Central memory CD4-positive, alpha-beta T cell (primary cell): ENCODE measurements around the gene PRKACG.

ENCODE experiments used
- DNase-seq: peaks from one replicate; pipeline ENCODE4 v3.0.0; 2022

Gene PRKACG

DNA sequence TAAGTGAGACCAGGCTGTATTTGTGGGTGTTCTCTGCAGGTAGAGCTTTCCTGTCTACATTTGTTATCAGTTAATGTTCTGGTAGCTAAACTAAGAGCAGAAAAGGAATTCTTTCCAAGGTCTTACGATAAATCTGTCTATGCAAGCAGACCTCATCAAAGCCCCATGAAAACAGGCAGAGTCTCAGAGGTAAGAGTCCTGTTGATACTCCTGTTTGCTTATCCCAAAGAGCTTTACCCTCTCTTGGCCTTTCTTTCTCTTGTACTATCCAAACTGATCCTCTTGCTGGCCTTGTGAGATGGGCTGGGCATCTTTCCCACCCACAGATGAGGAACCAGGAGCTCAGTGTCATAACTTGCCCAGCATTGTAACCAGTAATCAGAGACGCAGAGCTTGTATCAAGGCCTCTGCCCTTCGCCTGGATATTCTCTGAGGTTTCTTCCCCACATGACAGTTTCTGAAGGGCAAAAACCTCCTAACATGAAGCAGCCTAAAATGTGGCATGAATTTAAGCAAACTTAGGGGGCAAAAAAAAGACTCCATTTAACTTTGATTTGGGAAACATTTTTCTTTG, 33.5 kb downstream of the PRKACG start:
- DNase-seq: no peak

GRCh38 chr9:68979538-68980314, 34.2 kb downstream of the PRKACG start:
- DNase-seq: peak; percentile 8

GRCh38 chr9:68978501-68978900, 35.4 kb downstream of the PRKACG start:
- no peak for DNase-seq

GRCh38 chr9:68978066-68978465, 35.8 kb downstream of the PRKACG start:
- DNase-seq: no peak

DNA sequence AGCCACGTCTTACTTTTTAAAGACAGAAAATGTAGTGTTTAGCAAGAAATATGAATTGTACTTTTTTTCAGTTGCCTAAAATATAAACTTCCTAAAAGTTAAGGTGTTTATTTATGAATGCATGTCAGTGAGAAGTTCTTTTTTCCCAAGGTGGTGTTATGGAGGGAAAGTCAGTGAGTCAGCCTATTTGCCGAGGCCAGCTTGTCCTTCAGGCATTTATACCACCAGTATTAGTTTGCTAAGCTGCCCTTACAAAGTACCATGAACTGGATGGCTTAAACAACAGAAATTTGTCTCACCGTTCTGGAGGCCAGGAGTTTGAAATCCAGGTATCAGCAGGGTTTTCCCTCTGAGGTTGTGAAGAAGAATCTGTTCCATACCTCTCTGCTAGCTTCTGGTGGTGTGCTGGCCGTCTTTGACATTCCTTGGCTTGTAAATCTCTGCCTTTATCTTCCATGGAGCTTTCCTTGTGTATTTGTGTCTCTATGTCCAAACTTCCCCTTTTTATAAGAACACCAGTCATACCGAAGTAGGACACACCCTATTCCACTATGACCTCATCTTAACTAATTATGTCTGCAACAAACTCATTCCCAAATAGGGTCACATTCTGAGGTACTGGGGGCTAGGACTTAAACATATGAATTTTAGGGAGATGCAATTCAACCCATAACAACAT, 38.4 kb downstream of the PRKACG start:
- no peak for DNase-seq

DNA sequence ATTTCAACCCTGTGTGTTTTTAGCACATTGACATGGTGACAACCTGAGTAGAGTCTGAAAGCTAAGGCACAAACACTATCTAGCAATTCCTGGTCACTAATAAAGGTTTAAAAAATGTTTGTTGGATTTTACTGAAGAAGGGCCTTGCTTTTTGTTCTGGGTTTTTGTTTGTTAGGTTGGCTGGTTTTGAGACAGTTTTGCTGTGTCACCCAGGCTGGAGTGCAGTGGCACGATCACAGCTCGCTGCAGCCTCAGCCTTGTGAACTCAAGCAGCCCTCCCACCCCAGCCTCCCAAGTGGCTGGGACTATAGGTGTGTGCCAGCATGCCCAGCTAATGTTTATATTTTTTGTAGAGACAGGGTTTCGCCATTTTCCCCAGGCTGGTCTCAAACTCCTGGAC, 39.0 kb downstream of the PRKACG start:
- no peak for DNase-seq

DNA sequence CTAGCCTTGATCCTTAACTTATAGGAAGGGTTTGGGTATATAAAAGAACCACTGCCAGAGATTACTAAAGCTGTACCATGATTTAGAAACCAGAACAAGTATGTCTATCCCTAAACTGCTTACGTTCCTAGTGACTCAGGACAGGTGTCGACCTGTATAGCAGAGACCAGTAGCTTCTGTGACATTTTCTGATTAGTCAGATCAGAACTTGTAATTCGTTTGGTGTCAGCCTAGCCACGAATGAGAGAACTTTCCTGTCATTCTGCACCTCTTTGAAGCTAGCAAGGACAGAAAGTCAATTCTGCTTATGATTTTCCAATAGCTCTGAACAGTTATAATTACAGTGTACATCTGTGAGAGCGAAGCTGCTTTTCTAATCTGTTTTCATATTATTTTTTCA, 39.5 kb downstream of the PRKACG start:
- DNase-seq: no peak

DNA sequence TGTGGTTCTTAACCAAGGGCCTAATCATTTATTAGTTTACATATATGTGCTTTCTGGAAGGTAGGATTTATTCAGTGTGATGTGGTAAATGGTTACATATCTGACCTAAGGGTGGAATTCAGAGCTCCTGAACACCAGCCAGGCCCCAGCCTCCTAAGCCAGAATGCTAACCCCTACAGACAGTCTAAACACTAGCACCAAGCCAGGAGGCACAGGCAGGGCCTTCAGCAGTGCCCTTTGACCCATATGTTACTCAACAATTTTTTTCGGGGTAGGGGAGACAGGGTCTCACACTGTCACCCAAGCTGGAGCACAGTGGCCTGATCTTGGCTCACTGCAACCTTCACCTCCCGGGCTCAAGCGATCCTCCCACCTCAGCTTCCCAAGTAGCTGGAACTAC, 40.3 kb downstream of the PRKACG start:
- no peak for DNase-seq

- no peak for DNase-seq
Observed at GRCh38 chr9:68970151-68970550, 43.8 kb downstream of the PRKACG start.

- DNase-seq: no peak
Observed at GRCh38 chr9:68969538-68969937, 44.4 kb downstream of the PRKACG start.

DNA sequence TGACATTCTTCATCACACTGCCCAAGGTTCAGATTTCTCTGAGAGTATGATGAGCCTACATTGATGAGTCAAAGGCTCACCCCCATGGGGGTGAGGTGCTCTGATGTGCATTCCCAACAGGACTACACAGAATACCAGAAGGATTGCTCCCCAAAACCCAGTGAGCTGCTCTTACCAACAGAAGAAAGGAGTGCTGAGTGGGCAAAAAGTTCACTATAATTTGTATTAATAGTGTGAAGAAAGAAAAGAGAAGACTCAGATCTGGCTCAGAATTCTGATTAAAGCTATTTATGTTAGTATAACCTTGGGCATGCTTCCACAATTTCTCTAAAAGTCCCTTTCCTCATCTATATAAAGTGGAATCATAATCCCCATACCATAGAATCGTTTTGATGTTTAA, 46.1 kb downstream of the PRKACG start:
- DNase-seq: no peak

- no peak for DNase-seq
Observed at GRCh38 chr9:68966496-68966944, 47.4 kb downstream of the PRKACG start.

GRCh38 chr9:68964765-68965164, 49.1 kb downstream of the PRKACG start:
- DNase-seq: no peak

DNA sequence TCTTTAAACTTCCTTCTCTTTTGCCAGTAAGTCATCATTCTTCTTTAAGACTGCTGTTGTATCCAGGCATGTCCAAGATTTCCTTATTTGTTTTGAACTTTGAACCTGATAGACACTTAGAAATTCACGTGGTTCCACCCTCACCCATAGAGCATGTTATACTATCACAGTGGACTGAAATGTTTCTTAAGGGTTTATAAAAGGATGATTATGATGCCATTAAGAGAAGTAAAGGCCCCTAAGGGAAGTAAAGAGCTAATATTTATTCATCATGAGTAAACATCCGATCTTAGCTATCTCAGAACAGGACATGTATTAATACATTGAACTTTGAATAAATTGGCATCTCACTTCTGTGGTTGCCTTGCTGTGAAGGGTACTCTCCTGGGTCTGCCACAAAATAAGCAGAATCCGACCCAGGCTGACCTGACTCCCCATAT, 49.8 kb downstream of the PRKACG start:
- no peak for DNase-seq

DNA sequence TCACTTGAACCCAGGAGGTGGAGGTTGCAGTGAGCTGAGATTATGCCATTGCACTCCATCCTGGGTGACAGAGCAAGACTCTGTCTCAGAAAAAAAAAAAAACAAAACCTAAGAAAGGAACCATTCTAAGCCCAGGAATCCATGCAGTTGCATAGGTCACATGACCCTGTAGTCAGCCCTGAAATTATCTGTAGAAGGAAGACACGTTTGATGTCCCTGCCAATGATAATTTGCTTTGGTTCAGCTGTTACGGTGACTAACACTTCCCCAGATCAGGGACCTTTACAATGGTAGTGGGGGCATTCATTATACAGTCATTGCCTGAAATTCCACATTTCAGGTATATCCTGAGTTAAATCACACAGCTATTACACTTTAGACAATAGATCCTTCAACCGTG, 50.5 kb downstream of the PRKACG start:
- DNase-seq: no peak
